Spinal cord (tissue), 10 donors: ENCODE results near the gene ZNF383. TPM values are rescaled to one million over a fixed set of nuclear protein-coding genes. Genes with fewer than 3 reads are reported as not detected.
"Not testable (repeated sequence)": the region's sequence is repeated elsewhere in the genome, so short reads cannot be mapped to it uniquely, and the experiment has no call there.

Experiments
- DNase-seq, 6 donors: peaks; one replicate each; pipeline versions ENCODE4 v3.0.0 to v3.0.0-alpha.2; 2013 to 2015; ENCODE audit warnings: low spot score in 6 of 6, low read depth in 4 of 6
- H3K27ac ChIP-seq: one replicate; pipeline ENCODE4 v1.5.1; 2013; ENCODE audit warnings: low read depth, low read length, control low read depth
- H3K27me3 ChIP-seq: one replicate; pipeline ENCODE4 v1.6.1; 2013; ENCODE audit warnings: low read length; ENCODE audit not compliant: control insufficient read depth, insufficient read depth
- H3K36me3 ChIP-seq: one replicate; pipeline ENCODE4 v1.6.1; 2013; ENCODE audit warnings: low read length; ENCODE audit not compliant: control insufficient read depth, insufficient read depth
- H3K4me1 ChIP-seq: one replicate; pipeline ENCODE4 v1.6.1; 2013; ENCODE audit warnings: low read length; ENCODE audit not compliant: control insufficient read depth, insufficient read depth
- H3K4me3 ChIP-seq: one replicate; pipeline ENCODE4 v1.5.1; 2013; ENCODE audit warnings: low read depth, low read length, control low read depth
- H3K9me3 ChIP-seq: one replicate; pipeline ENCODE4 v1.6.1; 2013; ENCODE audit warnings: low read length; ENCODE audit not compliant: control insufficient read depth, insufficient read depth
- WGBS: methylation state at CpG from one replicate; pipeline ENCODE4 v1.1.5; 2013; ENCODE audit warnings: missing lambda C conversion rate; ENCODE audit not compliant: insufficient coverage; 5-methylcytosine and 5-hydroxymethylcytosine counted together
- polyA plus RNA-seq, 2 donors: library from polyadenylated mRNA; unstranded; fragments of 120-200 nt; gene quantifications; one replicate each; pipeline ENCODE4 v1.2.1, GENCODE V29; 2013; ENCODE audit not compliant: insufficient read length in 2 of 2
- total RNA-seq, 2 donors: library from RNA; depleted of rRNA in 1 of 2; stranded (reverse); fragments of 120-200 nt in 1 of 2; fragments of >200 nt in 1 of 2; gene quantifications; one replicate each; pipeline versions ENCODE4 v1.2.3 to v1.2.4, GENCODE V29; 2013 to 2014
- donor health status: healthy.

The ZNF383 gene
- total and polyA plus RNA-seq, 4 donors = 10.8 to 16.8 (median 13.5) TPM

DNA sequence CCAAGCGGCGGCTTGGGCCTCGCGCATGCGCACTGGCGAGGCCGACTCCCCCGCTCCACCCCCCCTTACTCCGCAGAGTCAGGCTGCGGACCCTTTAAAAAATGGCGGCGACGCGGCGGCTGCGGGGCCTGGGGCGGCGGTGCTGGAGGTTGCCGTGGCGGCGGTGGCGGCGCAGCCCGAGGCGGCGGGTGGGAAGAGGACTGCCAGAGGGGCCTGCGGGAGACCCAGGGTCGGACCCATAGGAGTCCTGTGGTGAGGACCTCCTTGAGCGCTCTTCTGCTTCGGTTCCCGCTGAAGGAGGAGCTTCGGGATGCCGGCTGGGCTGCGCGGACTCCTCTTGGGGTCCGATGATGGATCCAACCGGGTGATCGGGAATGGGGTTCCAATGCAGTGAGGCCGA, 71.2 kb downstream of the ZNF383 start:
- 96% methylated on average over 20 of the region's 39 CpGs for WGBS
- not testable (repeated sequence) for H3K4me1 ChIP-seq, H3K4me3 ChIP-seq, H3K27ac ChIP-seq, DNase-seq, H3K9me3 ChIP-seq, H3K36me3 ChIP-seq, H3K27me3 ChIP-seq

DNA sequence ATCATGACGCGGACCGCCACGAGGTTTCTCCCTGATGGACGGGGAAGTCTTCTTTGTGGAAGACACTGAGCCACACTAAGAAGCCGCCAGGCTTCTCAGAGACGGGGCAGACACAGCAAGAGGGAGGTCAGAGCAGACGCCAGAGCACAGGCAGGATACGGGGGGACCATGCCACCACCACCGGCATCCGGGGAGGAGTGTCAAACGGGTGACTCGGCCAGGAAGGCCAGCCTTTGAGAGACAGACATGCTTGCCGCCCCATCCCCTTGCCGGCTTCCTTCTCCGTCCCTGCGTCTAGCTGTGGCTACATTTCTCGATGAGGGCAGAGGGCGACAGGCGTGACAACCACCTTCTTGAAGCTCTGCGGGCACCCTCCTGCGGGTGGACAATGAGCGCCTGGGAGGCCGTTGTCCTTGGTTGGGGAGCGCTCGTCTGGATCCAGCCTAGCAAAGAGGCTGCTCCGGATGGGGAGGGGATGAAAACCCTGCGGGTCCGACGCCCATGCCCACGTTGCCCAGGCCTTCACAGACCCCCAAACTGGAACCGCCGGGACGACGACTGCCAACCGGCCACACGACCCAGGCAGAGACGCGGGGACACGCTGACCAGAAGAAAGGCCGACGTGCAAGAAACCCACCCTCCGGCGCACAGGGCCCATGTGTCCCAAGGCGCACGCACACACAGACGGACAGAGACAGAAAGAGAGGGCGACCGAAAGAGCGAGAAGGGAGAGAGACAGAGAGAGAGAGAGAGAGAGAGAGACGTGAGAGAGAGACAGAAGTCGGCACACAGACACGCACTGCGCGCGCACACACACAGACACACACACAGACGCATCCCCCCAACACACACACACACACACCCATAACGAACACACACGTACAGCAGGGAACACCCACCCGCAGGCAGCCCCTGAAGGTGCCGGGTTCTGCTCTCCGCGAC, 75.3 kb downstream of the ZNF383 start:
- not testable (repeated sequence) for H3K27ac ChIP-seq, H3K9me3 ChIP-seq, DNase-seq, H3K27me3 ChIP-seq, H3K4me1 ChIP-seq, H3K36me3 ChIP-seq, H3K4me3 ChIP-seq
- WGBS = 94% methylated on average over 30 of the region's 63 CpGs

DNA sequence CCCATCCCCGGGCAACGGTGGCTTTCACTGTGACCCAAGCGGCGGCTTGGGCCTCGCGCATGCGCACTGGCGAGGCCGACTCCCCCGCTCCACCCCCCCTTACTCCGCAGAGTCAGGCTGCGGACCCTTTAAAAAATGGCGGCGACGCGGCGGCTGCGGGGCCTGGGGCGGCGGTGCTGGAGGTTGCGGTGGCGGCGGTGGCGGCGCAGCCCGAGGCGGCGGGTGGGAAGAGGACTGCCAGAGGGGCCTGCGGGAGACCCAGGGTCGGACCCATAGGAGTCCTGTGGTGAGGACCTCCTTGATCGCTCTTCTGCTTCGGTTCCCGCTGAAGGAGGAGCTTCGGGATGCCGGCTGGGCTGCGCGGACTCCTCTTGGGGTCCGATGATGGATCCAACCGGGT, 76.2 kb downstream of the ZNF383 start:
- no CpG with 5 or more reads among the region's 39 CpGs for WGBS
- H3K4me3 ChIP-seq, H3K27ac ChIP-seq, H3K36me3 ChIP-seq, H3K4me1 ChIP-seq, H3K9me3 ChIP-seq, H3K27me3 ChIP-seq, DNase-seq: not testable (repeated sequence)

Other genes with a start within 250 kb of the ZNF383 start
- gene ZNF420, start 139.8 kb upstream of the ZNF383 start, total RNA-seq = 10 to 100 TPM; 33.1 to 37.3 TPM
- gene ZNF420, start 139.8 kb upstream of the ZNF383 start, polyA plus RNA-seq = 10 to 100 TPM; 15.1 to 24.6 TPM
- gene ZNF585A, start 45.5 kb upstream of the ZNF383 start, total RNA-seq = 10 to 100 TPM; 13.2 to 22.0 TPM
- gene ZNF585A, start 45.5 kb upstream of the ZNF383 start, polyA plus RNA-seq = 10 to 100 TPM; 12.3 to 13.7 TPM
- 10 to 100 TPM; 28.5 to 28.8 TPM for gene ZNF585B, start 7.7 kb upstream of the ZNF383 start, total RNA-seq
- 10 to 100 TPM; 15.9 to 16.2 TPM for gene ZNF585B, start 7.7 kb upstream of the ZNF383 start, polyA plus RNA-seq
- 10 to 100 TPM; 11.7 to 17.2 TPM for gene ZNF527, start 152.9 kb downstream of the ZNF383 start, total RNA-seq
- gene ZNF527, start 152.9 kb downstream of the ZNF383 start, polyA plus RNA-seq = 10 to 100 TPM in 1 of 2 donors, 1 to 10 TPM in 1; 8.5 to 10.1 TPM
- gene ZNF569, start 249.2 kb downstream of the ZNF383 start, total RNA-seq = 10 to 100 TPM; 14.1 to 26.1 TPM
- gene ZNF569, start 249.2 kb downstream of the ZNF383 start, polyA plus RNA-seq = 10 to 100 TPM; 12.1 to 13.3 TPM